GM21723 (cell line): Measurements from ENCODE around the gene IKZF1.

ENCODE experiments used
- ATAC-seq: cut with Tn5 transposase; IDR thresholded peaks from one replicate; pipeline ENCODE4 v1.9.1; 2021; ENCODE audit warnings: mild to moderate bottlenecking, moderate library complexity; ENCODE audit not compliant: unreplicated experiment

IKZF1 gene

GRCh38 chr7:50307368-50308032 is 3.0 kb downstream of the IKZF1 start:
- ATAC-seq: peak; percentile 35

- ATAC-seq: no peak
These were observed 3.7 kb downstream of the IKZF1 start for GRCh38 chr7:50308203-50308531.

- ATAC-seq: peak; percentile 22
These were observed 4.2 kb downstream of the IKZF1 start for GRCh38 chr7:50308532-50309385.

- ATAC-seq: no peak
These were observed 5.2 kb downstream of the IKZF1 start for GRCh38 chr7:50309721-50310120.

- no peak for ATAC-seq
These were observed 5.8 kb downstream of the IKZF1 start for GRCh38 chr7:50310361-50310760.

- ATAC-seq: no peak
These were observed 6.4 kb downstream of the IKZF1 start for GRCh38 chr7:50310956-50311355.

- no peak for ATAC-seq
These were observed 8.0 kb downstream of the IKZF1 start for GRCh38 chr7:50312250-50313162.

GRCh38 chr7:50314836-50315592 is 10.5 kb downstream of the IKZF1 start:
- ATAC-seq: no peak

- no peak for ATAC-seq
These were observed 11.5 kb downstream of the IKZF1 start for GRCh38 chr7:50315739-50316671.

GRCh38 chr7:50317221-50317678 is 12.7 kb downstream of the IKZF1 start:
- ATAC-seq: peak; percentile 67

GRCh38 chr7:50317697-50318669 is 13.5 kb downstream of the IKZF1 start:
- ATAC-seq: peak; percentile 23

- no peak for ATAC-seq
These were observed 17.1 kb downstream of the IKZF1 start for GRCh38 chr7:50321487-50322067.

- no peak for ATAC-seq
These were observed 19.6 kb downstream of the IKZF1 start for GRCh38 chr7:50324113-50324512.

- peak; percentile 31 for ATAC-seq
These were observed 22.9 kb downstream of the IKZF1 start for GRCh38 chr7:50327443-50327842.

- peak; percentile 22 for ATAC-seq
These were observed 25.3 kb downstream of the IKZF1 start for GRCh38 chr7:50329775-50330174.

GRCh38 chr7:50330254-50330653 is 25.7 kb downstream of the IKZF1 start:
- ATAC-seq: no peak

- ATAC-seq: no peak
These were observed 26.2 kb downstream of the IKZF1 start for GRCh38 chr7:50330696-50331095.
